HepG2 (cell line): ENCODE measurements around the gene PTPRCAP. TPM values are rescaled to one million over a fixed set of nuclear protein-coding genes. Genes with fewer than 3 reads are reported as not detected.
"Not testable (repeated sequence)": the region's sequence is repeated elsewhere in the genome, so short reads cannot be mapped to it uniquely, and the experiment has no call there.

ENCODE experiments used
- ATAC-seq: fragments of 200-7000 bp; cut with Tn5 transposase; 3 replicates; pipeline ENCODE4 v1.9.1; 2020; ENCODE audit warnings: mild to moderate bottlenecking, moderate library complexity
- BruUV-seq: library from RNA; stranded (reverse); fragments of 400-500 nt; replicated peaks from 2 replicates; lab custom pipeline; 2021; lab: Mats Ljungman, UMichigan
- CTCF ChIA-PET: fragments of 300-600 bp; formaldehyde crosslinking; extraction: SDS; loops from one replicate; lab custom pipeline; 2021; ENCODE audit warnings: low total read pairs, inconsistent platforms, low intra/inter-chr PET ratio; lab: Yijun Ruan, JAX
- POLR2A ChIA-PET: fragments of 350-600 bp; sonication (Branson Sonifier 250); formaldehyde crosslinking; loops from one replicate; lab custom pipeline; 2020; ENCODE audit warnings: antibody characterized with exemption, inconsistent platforms; lab: Yijun Ruan, JAX
- DNase-seq: peaks from one replicate; pipeline ENCODE4 v3.0.0-alpha.2; 2015; ENCODE audit warnings: low spot score
- FAIRE-seq: peaks from 3 replicates; lab custom pipeline; 2011; peaks lifted over from hg19 to GRCh38; lab: Jason Lieb, UNC
- H2AFZ ChIP-seq: one replicate; pipeline ENCODE4 v1.6.1; 2011; ENCODE audit warnings: low read length, inconsistent platforms
- H3K27ac ChIP-seq: fragments of 300-600 bp; 3 replicates; pipeline ENCODE4 v1.8.0; 2011; ENCODE audit warnings: mixed run types, mild to moderate bottlenecking, mixed read lengths, low read length, inconsistent platforms; ENCODE audit not compliant: insufficient read depth; ENCODE audit errors: extremely low read length
- H3K27me3 ChIP-seq, 2 experiments: fragments of 200-600 bp in 1 of 2; 2 replicates in 1 of 2; 3 replicates in 1 of 2; pipeline versions ENCODE4 v1.6.0 to v1.8.0; 2011; ENCODE audit warnings: low read length in 2 of 2, mild to moderate bottlenecking in 2 of 2, moderate library complexity in 2 of 2, inconsistent platforms in 1 of 2; ENCODE audit not compliant: insufficient read depth in 2 of 2, control insufficient read depth in 1 of 2
- H3K36me3 ChIP-seq, 2 experiments: fragments of 200-600 bp in 1 of 2; replicated peaks in 1 of 2; 2 replicates in 1 of 2; 3 replicates in 1 of 2; pipeline versions ENCODE4 v1.5.1 to v1.8.0; 2011; ENCODE audit warnings: low read length in 2 of 2, inconsistent platforms in 1 of 2; ENCODE audit not compliant: insufficient read depth in 2 of 2, control insufficient read depth in 1 of 2
- H3K4me1 ChIP-seq: 2 replicates; pipeline ENCODE4 v1.5.1; 2012; ENCODE audit warnings: low read length, inconsistent platforms; ENCODE audit not compliant: insufficient read depth
- H3K4me2 ChIP-seq: 2 replicates; pipeline ENCODE4 v1.6.0; 2011; ENCODE audit warnings: low read depth, low read length, inconsistent platforms
- H3K4me3 ChIP-seq, 3 experiments: fragments of 200-600 bp in 1 of 3; sonication (generic), shearing (Covaris generic) in 1 of 3; replicated peaks in 1 of 3; 2 replicates each; pipeline ENCODE4 v1.5.1; 2011 to 2016; ENCODE audit warnings: low read length in 3 of 3, inconsistent platforms in 2 of 3, low read depth in 2 of 3, mild to moderate bottlenecking in 2 of 3, control low read depth in 1 of 3, mixed read lengths in 1 of 3; ENCODE audit not compliant: insufficient read depth in 1 of 3
- H3K79me2 ChIP-seq: one replicate; pipeline ENCODE4 v1.6.1; 2011; ENCODE audit warnings: low read length, inconsistent platforms; ENCODE audit not compliant: insufficient read depth
- H3K9ac ChIP-seq: 2 replicates; pipeline ENCODE4 v1.6.0; 2011; ENCODE audit warnings: mild to moderate bottlenecking, low read depth, low read length, inconsistent platforms; ENCODE audit not compliant: insufficient read depth
- H3K9me3 ChIP-seq: 2 replicates; pipeline ENCODE4 v1.5.1; 2012; ENCODE audit warnings: mild to moderate bottlenecking, low read length
- H4K20me1 ChIP-seq: 2 replicates; pipeline ENCODE4 v1.6.0; 2011; ENCODE audit warnings: inconsistent platforms, mild to moderate bottlenecking, low read length, moderate library complexity; ENCODE audit not compliant: insufficient read depth
- ZNF121 ChIP-seq: sonication (generic); formaldehyde crosslinking; IDR thresholded peaks from 2 replicates; pipeline ENCODE4 v1.5.0; 2020; ENCODE audit warnings: mild to moderate bottlenecking, missing genetic modification reagents
- WGBS: methylation state at CpG from one replicate; pipeline ENCODE4 v1.1.6; 2017; ENCODE audit warnings: low lambda C conversion rate; 5-methylcytosine and 5-hydroxymethylcytosine counted together
- in situ Hi-C: cut with HindIII; loops from 2 replicates; pipeline ENCODE4 v1.10.0; 2017; ENCODE audit warnings: low pct_unique_long_range_greater_than_20kb; ENCODE audit not compliant: extremely low pct_ligation_motif_present
- intact Hi-C: fragments of 100-400 bp; cut with micrococcal nuclease; formaldehyde crosslinking; loops from one replicate; pipeline ENCODE4 v1.10.0; 2022; ENCODE audit not compliant: unreplicated experiment
- polyA plus RNA-seq, 8 experiments: library from polyadenylated mRNA; depleted of rRNA in 3 of 8; stranded (reverse) in 7 of 8; unstranded in 1 of 8; fragments of >200 nt; fragmentation: Illumina TruSeq in 4 of 8; extraction: Trizol in 4 of 8; gene quantifications; 2 replicates each; pipeline versions ENCODE4 v1.2.1 to v1.2.3, GENCODE V29; 2011 to 2016; ENCODE audit warnings: low read depth in 4 of 8, missing spikeins in 1 of 8, mixed read lengths in 1 of 8; ENCODE audit not compliant: insufficient read depth in 1 of 8
- total RNA-seq, 5 experiments: library from RNA; depleted of rRNA; stranded (reverse); fragments of >200 nt; fragmentation: Illumina TruSeq; extraction: Trizol; gene quantifications; 2 replicates each; pipeline ENCODE4 v1.2.3, GENCODE V29; 2016; ENCODE audit warnings: low read depth in 1 of 5
- TF ChIP-seq, protein P1 (sequence below): sonication (generic); formaldehyde crosslinking; IDR thresholded peaks from 2 replicates; pipeline ENCODE4 v1.4.0; 2020; ENCODE audit warnings: missing genetic modification reagents
- TF ChIP-seq, protein P2 (sequence below): sonication (generic); formaldehyde crosslinking; IDR thresholded peaks from 2 replicates; pipeline ENCODE4 v1.5.0; 2020; ENCODE audit warnings: mild to moderate bottlenecking, missing genetic modification reagents

PTPRCAP gene
- total and polyA plus RNA-seq, 2 of the 13 experiments (the other 11 are each of a cell fraction or from before 2014, with no cell fraction given): 0.60 to 0.70 TPM

DNA sequence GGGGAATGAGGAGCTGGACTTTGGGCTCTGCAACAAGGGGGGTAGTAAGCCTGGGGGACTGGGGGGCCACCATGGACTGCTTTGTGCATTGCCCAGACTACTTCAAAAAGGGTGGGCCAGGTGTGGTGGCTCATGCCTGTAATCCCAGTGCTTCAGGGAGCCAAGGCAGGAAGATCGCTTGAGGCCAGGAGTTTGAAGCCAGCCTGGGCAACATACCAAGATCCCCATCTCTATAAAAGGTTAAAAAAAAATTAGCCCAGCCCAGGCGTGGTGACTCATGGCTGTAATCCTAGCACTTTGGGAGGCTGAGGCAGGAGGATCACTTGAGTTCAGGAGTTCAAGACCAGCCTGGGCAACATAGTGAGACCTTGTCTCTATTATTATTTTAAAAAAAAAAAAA lies 28.0 kb upstream of the PTPRCAP start:
- peak overlapping the region; percentile 64 for H3K27ac ChIP-seq
- CTCF ChIA-PET, ATAC-seq, H3K27me3 ChIP-seq, H3K79me2 ChIP-seq, DNase-seq, H2AFZ ChIP-seq, BruUV-seq, H3K36me3 ChIP-seq, H4K20me1 ChIP-seq, H3K9me3 ChIP-seq, intact Hi-C loops, FAIRE-seq: not testable (repeated sequence)
- in situ Hi-C loops: loop anchor here (5.0 kb wide), 1 partner anchor 63 kb away; the partner anchor contains the start of genes PPP1CA and TBC1D10C
- POLR2A ChIA-PET: interaction anchor here (0.6 to 2.5 kb wide), 11 partner anchors 8 to 185 kb away, joined by 3 to 16 read pairs (median 4); partner anchors contain the start of genes ACY3, AIP, CORO1B and PPP1CA
- peaks cover 50% of the 10 kb centered on the region for H3K4me1 ChIP-seq
- H3K4me3 ChIP-seq: peak overlapping the region; percentile 57 to 97 (median 80)
- TF ChIP-seq, protein P1, sequence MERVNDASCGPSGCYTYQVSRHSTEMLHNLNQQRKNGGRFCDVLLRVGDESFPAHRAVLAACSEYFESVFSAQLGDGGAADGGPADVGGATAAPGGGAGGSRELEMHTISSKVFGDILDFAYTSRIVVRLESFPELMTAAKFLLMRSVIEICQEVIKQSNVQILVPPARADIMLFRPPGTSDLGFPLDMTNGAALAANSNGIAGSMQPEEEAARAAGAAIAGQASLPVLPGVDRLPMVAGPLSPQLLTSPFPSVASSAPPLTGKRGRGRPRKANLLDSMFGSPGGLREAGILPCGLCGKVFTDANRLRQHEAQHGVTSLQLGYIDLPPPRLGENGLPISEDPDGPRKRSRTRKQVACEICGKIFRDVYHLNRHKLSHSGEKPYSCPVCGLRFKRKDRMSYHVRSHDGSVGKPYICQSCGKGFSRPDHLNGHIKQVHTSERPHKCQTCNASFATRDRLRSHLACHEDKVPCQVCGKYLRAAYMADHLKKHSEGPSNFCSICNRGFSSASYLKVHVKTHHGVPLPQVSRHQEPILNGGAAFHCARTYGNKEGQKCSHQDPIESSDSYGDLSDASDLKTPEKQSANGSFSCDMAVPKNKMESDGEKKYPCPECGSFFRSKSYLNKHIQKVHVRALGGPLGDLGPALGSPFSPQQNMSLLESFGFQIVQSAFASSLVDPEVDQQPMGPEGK: peak; percentile 26; the same call in 1 of the 2 replicates
- peak; percentile 51; the same call in 1 of the 2 replicates for TF ChIP-seq ZNF121
- TF ChIP-seq, protein P2, sequence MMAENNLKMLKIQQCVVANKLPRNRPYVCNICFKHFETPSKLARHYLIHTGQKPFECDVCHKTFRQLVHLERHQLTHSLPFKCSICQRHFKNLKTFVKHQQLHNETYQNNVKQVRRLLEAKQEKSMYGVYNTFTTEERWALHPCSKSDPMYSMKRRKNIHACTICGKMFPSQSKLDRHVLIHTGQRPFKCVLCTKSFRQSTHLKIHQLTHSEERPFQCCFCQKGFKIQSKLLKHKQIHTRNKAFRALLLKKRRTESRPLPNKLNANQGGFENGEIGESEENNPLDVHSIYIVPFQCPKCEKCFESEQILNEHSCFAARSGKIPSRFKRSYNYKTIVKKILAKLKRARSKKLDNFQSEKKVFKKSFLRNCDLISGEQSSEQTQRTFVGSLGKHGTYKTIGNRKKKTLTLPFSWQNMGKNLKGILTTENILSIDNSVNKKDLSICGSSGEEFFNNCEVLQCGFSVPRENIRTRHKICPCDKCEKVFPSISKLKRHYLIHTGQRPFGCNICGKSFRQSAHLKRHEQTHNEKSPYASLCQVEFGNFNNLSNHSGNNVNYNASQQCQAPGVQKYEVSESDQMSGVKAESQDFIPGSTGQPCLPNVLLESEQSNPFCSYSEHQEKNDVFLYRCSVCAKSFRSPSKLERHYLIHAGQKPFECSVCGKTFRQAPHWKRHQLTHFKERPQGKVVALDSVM (CRISPR knock-in tag): peak; percentile 70
- H3K9ac ChIP-seq: peak overlapping the region; percentile 73
- peak overlapping the region; percentile 74 for H3K4me2 ChIP-seq
- WGBS: 83% methylated on average over 2 of the region's 2 CpGs
